NCI-H526 (cell line): ENCODE results near the gene ARHGAP24.

Experiments used
- DNase-seq, 2 experiments: peaks; one replicate each; lab custom pipeline; 2025; lab: John Stamatoyannopoulos, UW

The ARHGAP24 gene

DNA sequence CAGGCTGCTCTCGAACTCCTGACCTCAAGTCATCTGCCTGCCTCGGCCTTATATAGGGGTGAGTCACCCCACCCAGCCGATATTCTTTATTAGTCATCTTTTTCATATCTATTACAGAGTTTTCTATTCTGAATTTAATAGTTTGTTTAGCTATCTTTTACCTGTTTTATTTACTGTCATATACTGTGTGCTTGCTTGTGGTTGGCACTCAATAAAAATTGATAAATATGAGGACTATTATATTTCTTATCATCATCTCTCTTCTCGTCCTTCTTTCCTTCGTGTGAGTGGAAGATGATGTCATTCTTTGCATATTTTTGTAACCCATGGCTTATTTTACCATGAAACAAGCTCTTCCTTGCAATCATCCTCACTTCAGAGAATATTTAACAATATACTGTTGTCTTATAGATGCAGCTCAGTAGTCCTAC, 265.5 kb downstream of the ARHGAP24 start:
- DNase-seq, result no peak

DNA sequence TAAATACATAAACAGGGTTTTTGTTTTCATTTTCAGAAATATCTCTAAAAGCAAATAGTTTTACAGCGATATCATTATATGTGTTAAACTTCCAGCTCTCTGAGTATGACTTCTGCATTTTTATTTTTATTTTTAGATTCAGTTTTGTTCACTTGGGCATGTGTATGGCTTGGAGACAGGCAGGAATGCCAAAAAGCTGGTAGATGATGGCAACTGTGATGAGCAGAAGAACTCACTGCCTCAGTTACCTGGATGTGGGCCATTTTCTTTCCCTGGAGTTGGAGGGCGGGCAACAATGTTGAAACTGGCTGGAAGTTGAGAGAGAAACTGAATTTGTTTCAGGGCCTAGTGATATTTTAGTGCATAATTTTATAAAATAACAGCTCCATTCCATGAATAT, 266.4 kb downstream of the ARHGAP24 start:
- DNase-seq, result no peak

DNA sequence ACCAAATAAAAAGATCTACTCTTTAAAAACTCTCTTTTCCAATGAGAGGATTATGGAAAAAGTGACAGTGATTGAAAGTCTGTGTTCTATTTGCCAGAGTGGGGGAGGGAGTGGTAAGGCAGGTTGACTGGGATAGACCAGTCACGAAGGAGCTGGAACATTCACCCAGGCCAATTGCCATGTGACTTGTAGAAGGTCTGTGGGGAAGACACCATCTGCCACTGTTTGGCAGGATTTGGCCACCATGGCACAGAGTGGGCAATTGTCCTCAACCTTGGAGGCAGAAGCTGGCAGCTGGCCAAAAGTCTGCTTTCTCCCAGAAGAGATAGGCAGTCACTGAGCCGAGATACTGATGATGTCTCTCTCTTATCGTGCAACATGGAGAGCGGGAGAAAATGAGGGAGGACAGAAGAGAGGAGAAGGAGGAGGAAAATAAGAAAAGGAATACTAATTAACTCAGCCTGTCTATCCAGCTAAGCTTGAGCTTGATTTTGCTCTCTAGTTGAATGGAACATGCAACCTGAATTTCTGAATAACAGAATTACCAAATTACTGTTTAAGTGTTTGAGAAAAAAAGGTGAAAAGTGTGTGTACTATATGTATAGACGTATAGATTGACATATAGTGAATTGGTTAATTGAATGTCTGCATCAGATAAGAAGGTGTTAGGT, 267.1 kb downstream of the ARHGAP24 start:
- no peak for DNase-seq

DNA sequence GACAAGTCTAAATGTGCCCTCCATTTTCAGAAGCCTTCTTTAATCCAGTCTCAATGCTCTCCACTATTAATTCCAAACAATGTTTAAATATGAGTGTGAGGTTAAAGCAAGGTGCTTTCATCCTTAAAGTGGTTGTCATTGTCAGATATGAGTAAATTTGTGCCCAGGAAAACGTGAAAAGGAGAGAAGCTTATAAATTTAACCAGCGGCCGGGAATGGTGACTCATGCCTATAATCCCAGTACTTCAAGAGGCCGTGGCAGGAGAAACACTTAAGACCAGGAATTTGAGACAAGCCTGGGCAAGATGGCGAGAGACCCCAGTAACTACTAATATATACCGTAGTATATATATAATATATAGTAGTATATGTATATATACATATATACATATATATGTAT, 270.0 kb downstream of the ARHGAP24 start:
- no peak for DNase-seq

DNA sequence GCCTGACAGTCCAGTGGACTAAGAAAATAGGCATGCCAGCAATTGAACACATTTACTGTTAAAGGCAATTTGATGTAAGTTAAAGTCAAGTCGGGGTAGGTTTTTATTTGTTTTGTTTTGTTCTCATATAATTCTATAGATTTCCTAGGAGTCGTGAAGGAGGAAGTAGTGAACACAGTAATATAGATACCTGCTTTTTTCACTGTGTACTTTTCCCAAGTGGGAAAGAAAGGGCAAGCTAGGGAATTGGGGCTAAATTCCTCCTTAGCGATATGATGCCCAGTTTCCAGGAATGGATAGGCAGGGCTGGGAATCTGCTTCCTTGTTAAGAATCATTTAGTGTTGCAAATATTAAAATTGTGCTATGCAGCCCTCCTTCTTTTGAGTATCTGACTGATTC, 271.0 kb downstream of the ARHGAP24 start:
- no peak for DNase-seq

DNA sequence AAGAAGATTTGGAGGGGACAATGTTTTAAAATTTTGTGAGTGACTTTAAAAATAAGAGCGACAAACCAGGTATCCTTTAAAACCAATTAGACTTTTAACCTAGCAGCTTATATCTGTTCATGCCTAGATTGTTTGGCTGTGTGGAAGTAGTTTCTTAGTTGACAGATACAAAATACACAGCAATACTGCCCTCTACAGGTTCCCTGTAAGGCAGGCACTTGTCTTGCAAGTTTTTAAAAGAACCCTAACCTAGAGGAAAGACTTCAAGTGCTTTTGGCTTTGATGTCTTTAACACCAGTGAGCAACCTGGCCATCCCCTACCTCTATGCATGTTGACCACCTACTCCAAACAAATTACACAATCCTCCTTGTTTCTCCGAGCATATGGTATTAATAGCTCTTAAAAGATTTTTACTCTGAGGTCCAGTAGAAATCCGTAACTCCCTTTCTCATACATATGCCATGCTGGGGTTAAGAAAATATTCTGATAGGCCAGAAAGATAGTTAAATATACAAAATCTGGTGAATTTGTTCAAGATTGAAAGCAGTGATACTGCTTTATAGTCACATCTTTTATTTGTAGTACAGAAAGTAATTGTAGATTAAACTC, 273.0 kb downstream of the ARHGAP24 start:
- DNase-seq, result peak in 1 of 2 experiments; percentile 69

DNA sequence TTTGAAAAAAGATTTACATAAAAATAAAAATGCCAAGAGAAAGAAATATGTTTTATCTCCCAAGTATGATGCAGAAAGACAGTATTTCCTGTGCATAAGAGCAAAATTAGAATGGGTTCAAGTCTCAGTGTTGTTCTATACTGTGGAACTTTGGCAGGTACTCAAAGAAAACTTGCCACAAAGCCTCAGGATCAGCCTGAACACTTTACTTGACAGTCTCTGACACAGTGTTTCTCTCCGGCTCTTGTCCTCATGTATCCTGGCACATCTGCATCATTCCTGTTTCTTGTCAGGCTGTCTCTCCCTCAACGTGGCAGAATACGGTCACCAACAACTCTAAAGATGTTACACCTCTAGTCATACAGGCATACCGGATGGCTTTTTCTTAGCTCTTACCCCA, 273.7 kb downstream of the ARHGAP24 start:
- no peak for DNase-seq

DNA sequence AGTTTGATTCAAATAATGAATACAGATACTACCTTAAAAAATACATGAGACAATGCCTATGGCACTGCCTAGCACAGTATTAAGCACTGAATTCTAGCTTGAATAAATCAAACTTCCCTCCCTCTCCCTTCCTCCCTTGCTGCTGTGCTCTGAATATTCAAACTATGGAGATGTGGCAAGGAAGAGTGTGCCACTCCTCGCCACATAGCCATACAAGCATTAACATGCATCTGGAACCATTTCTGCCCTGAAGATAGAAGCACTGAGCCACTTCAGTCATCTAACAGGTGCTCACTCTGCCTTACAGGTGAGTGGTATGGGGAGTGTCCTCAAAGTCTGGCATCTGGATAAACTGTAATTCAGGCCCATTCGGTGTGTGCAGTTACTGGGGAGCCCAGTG, 276.9 kb downstream of the ARHGAP24 start:
- no peak for DNase-seq

DNA sequence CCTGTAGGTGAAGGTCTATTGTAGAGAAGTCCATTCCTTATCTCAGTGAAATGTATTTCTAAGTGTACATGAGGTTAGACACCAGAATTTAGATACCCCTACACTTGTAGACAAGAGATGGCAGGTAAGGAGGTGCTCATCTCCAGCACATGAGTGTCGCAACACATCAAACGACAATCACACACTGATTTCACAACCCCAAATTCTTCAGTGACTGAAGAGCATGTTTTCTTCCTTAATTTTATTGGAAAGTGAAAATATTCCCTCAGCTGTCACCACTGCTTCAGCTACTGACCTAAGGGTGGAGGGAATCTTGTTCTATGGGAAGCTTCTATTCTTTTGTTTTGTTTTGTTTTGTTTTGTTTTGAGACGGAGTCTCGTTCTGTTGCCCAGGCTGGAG, 280.3 kb downstream of the ARHGAP24 start:
- no peak for DNase-seq

DNA sequence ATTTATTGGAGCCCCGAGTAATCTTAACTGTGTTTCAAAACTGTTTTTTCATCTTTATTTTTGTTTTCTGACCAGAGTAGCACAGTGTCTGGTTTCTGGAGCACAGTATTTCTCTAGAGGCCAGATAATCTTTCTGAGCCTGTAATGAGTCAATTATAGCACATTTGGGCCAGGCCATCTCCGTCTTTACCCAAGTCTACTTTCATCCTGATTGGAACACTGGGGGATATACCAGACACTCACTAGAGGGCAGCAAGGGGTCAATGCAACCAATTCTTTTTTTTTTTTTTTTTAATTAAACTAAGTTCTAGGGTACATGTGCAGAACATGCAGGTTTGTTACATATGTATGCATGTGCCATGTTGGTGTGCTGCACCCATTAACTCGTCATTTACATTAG, 282.0 kb downstream of the ARHGAP24 start:
- peak in 1 of 2 experiments; percentile 20 for DNase-seq

DNA sequence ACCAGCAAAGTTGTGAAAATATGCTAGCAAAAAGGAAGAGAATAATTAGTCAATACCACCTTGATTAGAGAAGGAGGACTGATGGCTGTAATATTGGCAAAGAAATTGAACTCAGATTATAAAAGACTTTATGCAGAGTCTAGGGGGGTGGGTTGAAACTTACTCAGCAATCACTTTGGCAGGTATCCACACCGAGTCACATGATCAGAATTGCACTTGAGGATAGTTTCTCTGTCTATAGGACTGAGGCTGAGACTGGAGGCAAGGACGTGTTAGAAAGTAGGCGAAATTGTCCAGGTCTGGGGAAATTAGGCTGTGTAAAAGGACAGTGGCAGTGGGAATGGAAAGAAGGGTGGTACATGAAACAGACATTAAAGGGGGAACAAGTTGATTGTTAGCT, 284.4 kb downstream of the ARHGAP24 start:
- DNase-seq, result no peak

DNA sequence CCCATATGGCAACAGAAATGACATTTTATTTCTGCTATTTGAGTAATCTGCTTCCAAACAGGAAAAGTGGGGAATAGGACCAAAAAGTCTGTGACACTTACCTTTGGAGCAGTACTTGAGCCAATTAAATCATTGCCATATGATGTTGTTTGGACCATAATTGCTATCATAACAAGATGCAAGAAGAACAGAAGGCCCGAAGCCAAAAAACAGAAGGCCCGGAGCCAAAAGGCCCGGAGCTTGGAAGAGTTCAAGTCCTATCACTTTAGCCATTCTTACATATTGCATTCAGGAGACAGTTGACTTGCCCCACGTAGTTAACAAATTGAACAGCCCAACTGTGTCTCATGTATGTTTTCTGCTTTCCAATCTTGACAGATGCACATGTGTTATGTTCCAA, 285.6 kb downstream of the ARHGAP24 start:
- no peak for DNase-seq

DNA sequence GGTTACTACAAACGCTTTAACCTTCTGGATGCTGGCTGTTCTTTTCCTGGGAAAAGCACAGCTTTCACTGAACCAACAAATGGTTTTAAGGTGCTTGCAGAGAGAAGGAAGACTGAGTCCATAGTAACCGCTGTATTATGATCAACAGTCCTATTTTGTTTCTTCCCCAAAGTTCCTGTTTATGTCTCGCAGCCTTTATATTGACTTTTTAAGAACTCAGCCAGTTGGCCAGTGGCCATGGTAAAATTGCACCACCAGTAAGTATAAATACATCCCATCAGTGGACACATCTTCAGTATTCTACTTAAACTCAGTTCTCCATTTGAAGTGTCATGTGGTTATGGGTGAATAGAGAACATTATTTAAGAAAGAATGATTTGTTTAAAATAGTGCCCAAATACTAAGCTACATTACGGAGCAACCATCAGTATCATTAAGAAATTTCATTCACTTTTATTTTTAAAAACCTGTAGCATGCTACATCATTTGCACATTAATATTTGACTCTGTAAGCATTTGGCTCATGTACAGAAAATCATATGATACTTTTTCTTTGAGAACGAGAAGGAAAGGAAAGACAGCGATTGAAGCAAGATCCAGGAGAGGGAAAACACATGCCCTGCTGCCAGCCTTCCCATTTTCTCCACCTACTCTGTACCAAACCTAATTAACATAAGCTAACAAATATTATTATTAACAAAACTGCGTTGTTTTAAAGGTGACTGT, 287.0 kb downstream of the ARHGAP24 start:
- no peak for DNase-seq

DNA sequence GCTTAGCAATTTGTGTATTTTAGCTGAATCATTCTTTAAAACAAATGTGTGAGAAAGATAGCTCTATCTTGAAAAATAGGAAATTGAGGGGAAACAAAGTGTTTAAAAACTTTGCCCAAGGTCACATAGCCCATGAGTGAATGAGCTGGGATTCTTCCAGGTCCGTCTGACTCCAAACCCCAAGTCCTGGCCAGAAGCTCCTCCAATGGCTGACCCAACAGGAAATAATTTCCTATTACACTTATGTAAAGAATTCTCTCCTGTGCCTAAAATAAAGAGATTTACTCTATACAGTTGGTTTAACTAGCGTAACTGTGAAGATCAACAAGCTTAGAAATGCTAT, 287.6 kb downstream of the ARHGAP24 start:
- DNase-seq, result no peak

DNA sequence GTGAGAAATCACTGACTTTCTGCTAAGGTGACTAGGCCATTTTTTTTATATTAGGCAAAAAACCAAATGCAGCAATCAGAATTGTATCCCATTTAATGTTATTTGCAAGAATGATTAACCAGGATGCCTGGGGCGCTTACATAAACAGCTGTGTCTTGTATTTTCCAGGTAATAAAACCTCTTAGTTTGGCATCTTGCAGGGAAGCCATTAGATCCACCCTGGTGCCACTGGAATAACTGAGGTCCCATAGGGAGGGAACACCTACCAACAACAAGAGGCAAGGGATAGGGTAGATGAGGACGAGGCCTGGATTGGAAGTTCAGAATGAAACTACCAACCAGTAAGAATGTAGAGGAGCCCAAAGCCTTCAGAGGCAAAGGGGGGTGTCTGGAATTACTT, 288.3 kb downstream of the ARHGAP24 start:
- DNase-seq, result no peak

DNA sequence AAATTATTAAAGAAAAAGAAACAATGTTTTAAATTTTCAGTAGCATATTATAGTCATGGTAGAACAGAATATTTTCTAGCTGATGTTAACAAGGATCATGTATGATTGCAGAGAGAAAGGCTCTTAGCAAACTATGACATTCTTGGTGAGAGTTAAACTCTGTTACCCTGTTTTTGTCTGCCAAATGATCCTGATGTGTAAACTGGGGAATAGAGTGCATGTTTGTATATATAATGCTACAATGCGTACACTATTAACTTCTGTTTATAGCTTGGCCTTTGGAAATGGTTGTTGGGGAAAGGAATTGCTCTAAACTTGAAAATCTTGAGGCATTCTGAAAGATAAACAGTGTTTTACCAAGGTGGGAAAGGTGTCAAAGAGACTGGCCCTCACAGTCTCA, 292.7 kb downstream of the ARHGAP24 start:
- no peak for DNase-seq

DNA sequence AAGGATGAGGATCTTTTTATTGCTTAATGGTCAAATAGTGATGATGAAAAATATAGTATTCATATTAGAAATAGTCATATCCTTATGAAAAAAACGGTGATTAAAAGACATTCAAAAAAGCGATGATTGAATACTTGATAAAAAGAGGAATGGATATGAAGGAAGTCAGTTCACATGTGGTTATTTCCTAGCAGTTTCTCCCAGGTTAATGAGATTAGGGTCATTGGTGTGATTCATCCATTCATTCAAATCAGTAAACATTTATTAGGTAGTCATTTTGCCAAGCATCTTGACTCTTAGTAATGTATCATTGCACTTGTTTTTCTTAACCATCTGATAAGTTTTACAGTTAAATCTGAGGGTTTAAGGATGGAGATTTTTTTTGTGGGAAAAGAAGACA, 294.1 kb downstream of the ARHGAP24 start:
- DNase-seq, result no peak

DNA sequence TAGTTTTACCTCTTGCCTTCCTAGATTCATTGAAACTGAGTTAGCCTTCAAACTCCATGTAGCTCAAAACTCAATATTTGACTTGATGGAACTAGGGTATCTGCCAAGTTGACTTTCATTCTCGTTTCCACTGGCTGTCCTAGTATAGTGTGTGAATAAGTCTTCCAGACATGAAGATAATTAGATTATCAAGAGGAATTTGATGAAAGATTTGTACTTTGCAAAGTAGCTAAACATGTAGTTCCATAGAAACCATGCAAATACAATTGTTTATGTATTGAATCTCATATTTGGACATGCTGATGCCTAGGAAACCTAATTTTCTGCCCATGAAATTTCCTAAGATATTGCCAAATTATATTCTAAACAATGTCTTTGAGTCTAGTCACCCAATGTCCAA, 297.5 kb downstream of the ARHGAP24 start:
- no peak for DNase-seq

DNA sequence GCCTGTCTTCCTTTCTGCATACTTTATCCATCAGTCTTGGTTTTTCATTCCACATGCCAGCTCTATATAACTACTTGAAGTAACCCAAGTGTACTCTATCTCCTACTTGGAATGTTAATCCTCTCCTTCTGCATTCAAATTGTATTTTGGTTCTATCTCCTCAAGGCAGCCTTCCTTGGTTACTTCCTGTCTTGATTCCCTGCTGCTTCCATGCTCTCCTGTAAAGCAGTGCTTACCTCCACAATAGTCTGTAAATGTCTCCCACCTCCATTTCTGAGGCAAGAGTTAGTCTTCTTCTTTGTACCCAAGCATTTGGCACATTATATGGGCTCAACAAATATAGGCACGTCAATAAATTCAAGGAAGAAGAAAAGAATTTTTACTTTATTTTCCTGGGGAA, 298.4 kb downstream of the ARHGAP24 start:
- DNase-seq, result no peak

DNA sequence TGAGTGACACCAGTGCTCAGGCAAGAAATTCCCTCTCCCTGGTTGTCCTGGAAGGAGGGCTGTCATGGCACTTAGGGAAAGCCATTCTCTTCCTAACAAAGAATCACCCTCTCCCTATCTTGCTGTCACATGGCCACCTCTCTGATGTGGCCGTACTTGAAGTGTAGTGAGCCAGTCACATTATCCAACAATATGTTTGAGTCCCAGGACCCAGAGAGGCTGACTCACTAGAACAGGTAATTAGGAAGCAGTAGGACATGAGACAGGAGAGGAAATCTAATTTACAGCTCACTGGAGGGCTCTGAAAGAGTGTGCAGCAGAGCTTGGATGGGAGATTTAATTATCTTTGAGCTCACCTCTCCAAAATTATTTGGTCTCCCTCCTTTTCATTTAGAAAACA, 299.1 kb downstream of the ARHGAP24 start:
- DNase-seq, result no peak

DNA sequence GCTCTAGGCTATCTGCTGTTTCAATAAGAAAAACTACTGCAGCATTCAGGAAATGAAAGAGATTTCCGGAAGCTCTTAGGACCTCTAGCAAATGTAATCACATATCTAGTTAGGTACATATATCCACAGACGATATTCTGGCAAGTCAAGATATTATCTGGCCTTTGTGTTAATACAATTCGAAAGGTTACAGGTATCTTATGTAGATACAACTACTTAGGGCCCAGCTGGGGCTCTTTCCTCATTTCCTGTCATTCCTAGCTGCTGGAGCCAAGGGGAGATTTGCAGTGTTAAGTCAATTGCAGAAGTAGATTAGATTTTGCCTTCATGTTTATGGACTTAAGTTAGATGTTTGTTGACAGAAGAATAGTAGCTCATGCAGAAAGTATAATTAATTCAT, 299.5 kb downstream of the ARHGAP24 start:
- no peak for DNase-seq

DNA sequence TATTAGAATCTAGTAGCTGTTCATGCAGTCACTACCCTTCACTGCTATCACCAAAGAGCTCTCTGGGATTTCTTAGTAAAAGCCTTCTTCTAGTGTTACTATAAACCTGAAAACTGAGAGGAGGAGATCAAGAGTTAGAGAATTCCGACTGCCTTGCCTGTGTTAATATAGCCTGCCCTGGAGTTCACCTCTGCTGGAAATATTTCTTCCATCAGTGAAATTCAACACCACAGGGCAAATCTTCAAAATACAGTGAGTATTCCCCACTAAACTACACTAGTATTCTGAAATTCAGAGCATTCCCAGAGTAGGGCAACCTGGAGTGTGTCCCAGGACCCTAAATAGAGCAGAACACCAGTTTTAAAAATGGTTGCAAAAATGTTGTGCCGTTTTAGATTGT, 301.1 kb downstream of the ARHGAP24 start:
- no peak for DNase-seq

DNA sequence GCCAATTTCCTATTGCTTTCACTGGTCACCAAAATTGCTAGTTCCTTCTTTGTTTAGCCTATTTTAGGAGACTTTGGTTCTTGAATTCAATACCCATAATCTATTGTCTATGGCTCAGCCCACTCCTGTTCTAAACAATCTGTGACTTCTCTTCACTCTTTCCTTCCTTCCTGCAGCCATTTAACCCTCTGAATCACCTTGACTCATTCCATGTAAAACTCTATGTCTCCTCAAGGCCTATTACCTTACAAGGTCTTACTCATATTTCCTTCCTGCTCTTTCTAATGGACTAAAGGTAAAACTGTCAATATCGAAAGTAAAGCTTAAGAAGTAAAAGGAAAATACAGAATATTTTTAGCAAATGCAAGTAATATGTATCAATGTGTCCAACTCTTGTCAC, 301.6 kb downstream of the ARHGAP24 start:
- DNase-seq, result no peak
